GM13976 (cell line): ENCODE results near the gene TAX1BP1.

Source experiments
- DNase-seq: peaks from one replicate; pipeline ENCODE4 v3.0.0; 2012; ENCODE audit warnings: low spot score
- in situ Hi-C: fragments of 300-500 bp; cut with MboI; formaldehyde crosslinking; loops from one replicate; pipeline ENCODE4 v1.12.0; 2022; ENCODE audit warnings: low sequenced_read_pairs, mixed read lengths, inconsistent platforms; ENCODE audit not compliant: unreplicated experiment
- TF ChIP-seq, protein P1 (sequence below): IDR thresholded peaks from 2 replicates; pipeline ENCODE4 v1.5.1; 2012; ENCODE audit warnings: borderline replicate concordance, mild to moderate bottlenecking; ENCODE audit not compliant: insufficient read depth; ENCODE audit errors: extremely low read depth, missing control alignments, control extremely low read depth

The TAX1BP1 gene

DNA sequence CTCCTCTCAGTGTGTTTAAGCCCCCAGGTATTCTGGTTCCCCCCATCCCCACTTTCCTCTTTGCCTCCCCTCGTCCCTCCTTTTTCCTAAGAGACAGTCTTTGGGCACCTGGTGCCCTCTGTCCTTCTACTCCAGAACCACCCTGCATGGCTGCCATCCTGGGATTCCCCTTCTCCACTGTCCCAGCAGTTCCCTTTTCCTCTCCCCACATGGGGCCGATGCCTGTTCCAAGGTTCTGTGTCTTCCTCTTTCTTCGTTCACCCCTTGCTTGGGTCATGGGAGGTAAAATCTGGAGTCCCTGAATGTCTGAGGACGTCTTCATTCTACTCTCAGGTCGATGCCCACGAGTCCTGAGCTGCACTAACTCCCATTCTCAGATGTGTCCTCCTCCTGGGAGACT lies 120.8 kb downstream of the TAX1BP1 start:
- no peak for DNase-seq
- TF ChIP-seq, protein P1, sequence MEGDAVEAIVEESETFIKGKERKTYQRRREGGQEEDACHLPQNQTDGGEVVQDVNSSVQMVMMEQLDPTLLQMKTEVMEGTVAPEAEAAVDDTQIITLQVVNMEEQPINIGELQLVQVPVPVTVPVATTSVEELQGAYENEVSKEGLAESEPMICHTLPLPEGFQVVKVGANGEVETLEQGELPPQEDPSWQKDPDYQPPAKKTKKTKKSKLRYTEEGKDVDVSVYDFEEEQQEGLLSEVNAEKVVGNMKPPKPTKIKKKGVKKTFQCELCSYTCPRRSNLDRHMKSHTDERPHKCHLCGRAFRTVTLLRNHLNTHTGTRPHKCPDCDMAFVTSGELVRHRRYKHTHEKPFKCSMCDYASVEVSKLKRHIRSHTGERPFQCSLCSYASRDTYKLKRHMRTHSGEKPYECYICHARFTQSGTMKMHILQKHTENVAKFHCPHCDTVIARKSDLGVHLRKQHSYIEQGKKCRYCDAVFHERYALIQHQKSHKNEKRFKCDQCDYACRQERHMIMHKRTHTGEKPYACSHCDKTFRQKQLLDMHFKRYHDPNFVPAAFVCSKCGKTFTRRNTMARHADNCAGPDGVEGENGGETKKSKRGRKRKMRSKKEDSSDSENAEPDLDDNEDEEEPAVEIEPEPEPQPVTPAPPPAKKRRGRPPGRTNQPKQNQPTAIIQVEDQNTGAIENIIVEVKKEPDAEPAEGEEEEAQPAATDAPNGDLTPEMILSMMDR, result no peak
- in situ Hi-C loops, result no loop called here

DNA sequence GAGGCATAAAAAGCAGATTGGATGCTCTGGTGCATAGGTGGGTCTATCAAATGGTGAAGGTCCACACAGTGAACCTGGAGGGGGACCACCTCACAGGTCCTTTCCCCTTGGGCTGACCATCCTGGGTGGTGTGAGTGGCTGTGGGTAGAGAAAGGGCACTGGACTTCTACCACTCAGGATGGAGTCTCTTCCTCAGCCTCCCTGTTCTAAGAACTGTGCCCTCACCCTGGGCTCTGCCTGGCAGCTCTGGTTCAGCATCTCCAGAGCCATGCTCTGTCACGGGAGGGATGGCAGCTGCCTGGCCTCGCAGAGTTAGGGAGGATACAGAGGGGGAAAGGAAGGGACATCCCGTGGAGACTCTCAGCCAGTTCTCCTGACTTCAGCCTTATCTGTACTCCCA lies 121.8 kb downstream of the TAX1BP1 start:
- TF ChIP-seq, protein P1, result no peak
- in situ Hi-C loops, result no loop called here
- no peak for DNase-seq

DNA sequence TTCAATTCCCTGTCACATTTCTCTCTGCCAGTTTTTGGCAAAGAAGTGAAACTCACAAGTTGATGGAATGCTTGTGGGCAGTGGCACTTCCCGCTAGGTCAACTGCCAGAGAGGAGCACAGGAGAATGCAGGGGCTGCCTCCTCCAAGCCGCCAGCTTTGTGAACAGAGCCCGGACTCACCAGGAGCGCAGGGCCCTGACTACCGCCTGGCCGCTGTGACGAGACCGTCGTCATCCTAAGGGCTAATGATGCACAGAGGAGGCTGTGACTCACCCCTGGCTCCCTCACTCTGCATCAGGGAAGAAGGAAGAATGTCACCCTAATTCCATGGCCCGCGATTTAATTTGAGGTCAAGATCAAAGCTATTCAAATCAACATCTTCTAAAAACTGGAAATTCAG lies 123.9 kb downstream of the TAX1BP1 start:
- in situ Hi-C loops, result no loop called here
- TF ChIP-seq, protein P1, result no peak
- DNase-seq, result no peak

DNA sequence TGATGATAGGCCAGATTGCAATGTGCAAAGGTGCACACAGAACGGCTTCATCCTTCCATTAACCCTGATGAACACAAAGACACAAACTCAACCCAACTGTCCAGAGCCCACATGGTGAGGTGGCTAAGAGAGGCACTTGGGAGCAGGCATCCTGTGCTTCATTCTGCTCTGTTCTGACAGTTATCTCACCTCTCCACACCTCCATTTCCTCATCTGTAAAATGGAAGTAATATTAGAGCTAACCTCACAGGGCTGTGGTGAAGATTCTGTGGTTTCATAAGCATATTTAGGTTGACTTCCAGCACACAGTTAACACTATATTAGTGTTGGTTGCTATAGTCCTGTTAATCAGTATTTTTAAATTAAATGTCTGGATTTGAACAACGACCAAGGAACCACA lies 126.3 kb downstream of the TAX1BP1 start:
- in situ Hi-C loops, result no loop called here
- DNase-seq, result no peak

GRCh38 chr7:27866828-27867672 lies 127.1 kb downstream of the TAX1BP1 start:
- TF ChIP-seq, protein P1, result no peak
- in situ Hi-C loops, result no loop called here
- DNase-seq, result no peak

More for the DNA sequence above, 126.3 kb downstream of the TAX1BP1 start:
- TF ChIP-seq, protein P1, result no peak

- in situ Hi-C loops, result no loop called here
- DNase-seq, result no peak
These were observed 128.2 kb downstream of the TAX1BP1 start for GRCh38 chr7:27868131-27868550.

More at GRCh38 chr7:27868131-27868550, 128.2 kb downstream of the TAX1BP1 start:
- TF ChIP-seq, protein P1, result no peak
